ENCODE results near the gene LCP1. TPM values are rescaled to one million over a fixed set of nuclear protein-coding genes. Genes with fewer than 3 reads are reported as not detected.

Gene LCP1
- total RNA-seq, 4 donors from 2014 or later: 3.7 to 12.5 (median 10.1) TPM

DNA sequence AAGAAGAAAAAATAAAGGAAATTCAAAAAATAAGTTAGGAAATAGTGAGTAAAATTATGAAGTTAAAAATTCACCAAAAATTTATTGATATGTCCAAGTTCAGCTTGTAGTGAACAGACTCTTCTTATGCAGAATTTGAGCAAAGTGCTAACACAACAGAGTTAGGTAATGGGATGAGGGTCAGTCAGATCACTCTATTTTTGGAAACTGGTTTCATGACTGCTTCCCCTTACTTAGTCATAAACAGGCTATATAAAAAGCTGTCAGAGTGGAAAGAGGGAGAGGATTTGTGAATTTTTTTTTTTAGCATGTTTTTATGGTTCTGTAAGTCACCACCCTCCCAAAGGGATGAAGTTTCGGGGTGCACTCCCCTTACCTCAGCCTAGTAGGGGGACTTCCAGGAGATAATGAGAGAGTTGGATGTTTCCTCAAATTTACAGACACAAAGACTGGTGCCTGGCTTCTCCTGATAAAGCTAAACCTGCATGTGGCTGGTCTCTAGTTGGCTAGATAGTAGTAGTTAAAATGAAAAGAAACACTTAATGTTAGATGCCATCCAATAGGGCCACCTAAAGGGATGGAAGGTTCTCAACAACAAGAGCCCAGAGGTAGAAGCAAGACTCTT, 81.7 kb downstream of the LCP1 start:
- no peak for ATAC-seq

DNA sequence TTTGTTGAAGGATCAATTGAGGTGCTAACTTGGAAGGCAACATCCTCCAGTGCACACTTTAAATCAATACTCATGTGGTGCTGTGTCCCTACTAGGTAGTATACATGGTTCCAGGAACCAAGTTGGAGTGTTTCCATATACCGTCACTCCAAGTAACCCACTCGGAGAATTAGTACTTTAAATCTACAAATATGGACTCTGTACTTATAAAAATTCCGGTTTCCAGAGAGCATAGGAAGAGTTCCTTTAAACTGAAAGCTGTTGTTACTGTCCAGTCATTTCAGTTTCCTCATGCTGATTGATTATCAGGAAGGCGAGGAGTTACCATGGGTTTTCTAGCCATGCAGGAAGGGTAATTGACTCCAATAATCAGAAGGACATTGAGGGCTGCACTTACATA, 84.3 kb downstream of the LCP1 start:
- Histone ChIP-seq H3K4me3 (no peak overlapping the region), H3K27me3 (no peaks in the 10 kb centered on the region), H3K9me3 (no peaks in the 10 kb centered on the region), H3K36me3 (no peaks in the 10 kb centered on the region), H3K4me1 (peaks cover 0 to 6% of the 10 kb centered on the region in 2 donors), H3K27ac (no peak overlapping the region)
- intact Hi-C loops (cut with DNase I; ENCODE audit: low total_unique reads) (no loop called here), in situ Hi-C loops (cut with MboI; ENCODE audit: low sequenced_read_pairs in 4 of 4) (no loop called here)
- DNase-seq: no peak
- ATAC-seq: no peak
- no peak for TF ChIP-seq POLR2A (IDR thresholded peaks at IDR 0.05)
- TF ChIP-seq, protein P1, sequence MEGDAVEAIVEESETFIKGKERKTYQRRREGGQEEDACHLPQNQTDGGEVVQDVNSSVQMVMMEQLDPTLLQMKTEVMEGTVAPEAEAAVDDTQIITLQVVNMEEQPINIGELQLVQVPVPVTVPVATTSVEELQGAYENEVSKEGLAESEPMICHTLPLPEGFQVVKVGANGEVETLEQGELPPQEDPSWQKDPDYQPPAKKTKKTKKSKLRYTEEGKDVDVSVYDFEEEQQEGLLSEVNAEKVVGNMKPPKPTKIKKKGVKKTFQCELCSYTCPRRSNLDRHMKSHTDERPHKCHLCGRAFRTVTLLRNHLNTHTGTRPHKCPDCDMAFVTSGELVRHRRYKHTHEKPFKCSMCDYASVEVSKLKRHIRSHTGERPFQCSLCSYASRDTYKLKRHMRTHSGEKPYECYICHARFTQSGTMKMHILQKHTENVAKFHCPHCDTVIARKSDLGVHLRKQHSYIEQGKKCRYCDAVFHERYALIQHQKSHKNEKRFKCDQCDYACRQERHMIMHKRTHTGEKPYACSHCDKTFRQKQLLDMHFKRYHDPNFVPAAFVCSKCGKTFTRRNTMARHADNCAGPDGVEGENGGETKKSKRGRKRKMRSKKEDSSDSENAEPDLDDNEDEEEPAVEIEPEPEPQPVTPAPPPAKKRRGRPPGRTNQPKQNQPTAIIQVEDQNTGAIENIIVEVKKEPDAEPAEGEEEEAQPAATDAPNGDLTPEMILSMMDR (IDR thresholded peaks at IDR 0.05 in 4 of 5, conservative IDR thresholded peaks at IDR 0.05 in 1 of 5): no peak

More for the DNA sequence above, 81.7 kb downstream of the LCP1 start:
- TF ChIP-seq, protein P1 (IDR thresholded peaks at IDR 0.05 in 4 of 5, conservative IDR thresholded peaks at IDR 0.05 in 1 of 5): no peak
- TF ChIP-seq POLR2A (IDR thresholded peaks at IDR 0.05): no peak
- DNase-seq: no peak
- Histone ChIP-seq H3K27me3 (no peaks in the 10 kb centered on the region), H3K4me1 (peaks cover 0 to 6% of the 10 kb centered on the region in 2 donors), H3K9me3 (no peaks in the 10 kb centered on the region), H3K27ac (no peak overlapping the region), H3K4me3 (no peak overlapping the region), H3K36me3 (no peaks in the 10 kb centered on the region)
- in situ Hi-C loops (cut with MboI; ENCODE audit: low sequenced_read_pairs in 4 of 4) (no loop called here), intact Hi-C loops (cut with DNase I; ENCODE audit: low total_unique reads) (no loop called here)

DNA sequence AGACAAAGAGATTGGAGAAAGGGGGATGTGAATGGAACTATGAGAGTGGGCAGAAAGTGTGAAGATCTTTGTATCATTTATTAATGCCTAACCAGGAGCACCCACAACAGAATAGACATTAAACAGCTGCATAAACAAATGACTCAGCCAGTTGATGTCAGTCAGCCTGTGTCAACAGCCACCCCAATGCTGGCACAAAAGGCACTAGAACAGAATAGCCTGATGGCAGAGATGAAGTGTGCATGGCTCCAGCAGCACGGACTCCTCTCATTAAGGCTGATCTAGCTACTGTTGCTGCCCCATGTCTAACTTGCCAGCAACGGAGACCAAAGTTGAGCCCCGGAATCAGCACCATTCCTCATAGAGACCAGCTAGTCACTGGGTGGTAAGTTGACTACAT, 85.0 kb downstream of the LCP1 start:
- Histone ChIP-seq H3K4me1 (peaks cover 0 to 6% of the 10 kb centered on the region in 2 donors), H3K36me3 (no peaks in the 10 kb centered on the region), H3K4me3 (no peak overlapping the region), H3K27me3 (no peaks in the 10 kb centered on the region), H3K27ac (no peak overlapping the region), H3K9me3 (no peaks in the 10 kb centered on the region)
- intact Hi-C loops (cut with DNase I; ENCODE audit: low total_unique reads): no loop called here
- in situ Hi-C loops (cut with MboI; ENCODE audit: low sequenced_read_pairs in 4 of 4): no loop called here
- DNase-seq: no peak
- no peak for ATAC-seq
- TF ChIP-seq, protein P1 (IDR thresholded peaks at IDR 0.05 in 4 of 5, conservative IDR thresholded peaks at IDR 0.05 in 1 of 5): no peak
- no peak for TF ChIP-seq POLR2A (IDR thresholded peaks at IDR 0.05)

DNA sequence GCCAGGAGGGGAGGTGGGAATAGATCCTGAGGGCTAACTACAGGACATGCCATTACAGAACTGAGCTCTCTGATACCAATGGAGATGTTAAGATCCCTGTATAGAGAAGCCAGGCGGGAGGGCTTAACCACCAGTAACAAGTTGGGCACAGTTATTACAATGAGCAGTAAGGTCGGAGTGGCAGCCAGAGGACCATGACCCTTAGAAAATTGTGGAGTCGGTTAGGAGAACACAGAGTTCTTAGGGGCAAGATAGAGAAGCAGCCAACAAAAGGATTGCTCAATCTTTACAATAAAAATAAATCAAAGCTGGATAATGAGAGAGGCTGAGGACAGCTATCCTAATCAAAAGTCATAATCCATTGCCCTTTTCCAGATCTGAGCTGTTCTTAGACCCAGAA, 87.5 kb downstream of the LCP1 start:
- Histone ChIP-seq H3K27ac (no peak overlapping the region), H3K36me3 (no peaks in the 10 kb centered on the region), H3K4me3 (no peak overlapping the region), H3K9me3 (no peaks in the 10 kb centered on the region), H3K4me1 (no peaks in the 10 kb centered on the region), H3K27me3 (peaks cover 0 to 2% (median 0%) of the 10 kb centered on the region in 3 donors)
- in situ Hi-C loops (cut with MboI; ENCODE audit: low sequenced_read_pairs in 4 of 4) (no loop called here), intact Hi-C loops (cut with DNase I; ENCODE audit: low total_unique reads) (no loop called here)
- no peak for DNase-seq
- TF ChIP-seq, protein P1 (IDR thresholded peaks at IDR 0.05 in 4 of 5, conservative IDR thresholded peaks at IDR 0.05 in 1 of 5): no peak
- no peak for TF ChIP-seq POLR2A (IDR thresholded peaks at IDR 0.05)
- ATAC-seq: no peak
